Endometrium (tissue), 2 donors: ENCODE data around the gene WWP2.
"Not testable (repeated sequence)": the region's sequence is repeated elsewhere in the genome, so short reads cannot be mapped to it uniquely, and the experiment has no call there.

Source experiments
- FAIRE-seq: peaks from 2 replicates; lab custom pipeline; 2012; peaks lifted over from hg19 to GRCh38; lab: Jason Lieb, UNC
- donor health status: control.
- donor health status: control.

Gene WWP2

GRCh38 chr16:69796285-69797118 is 34.4 kb downstream of the WWP2 start:
- no peak for FAIRE-seq

DNA sequence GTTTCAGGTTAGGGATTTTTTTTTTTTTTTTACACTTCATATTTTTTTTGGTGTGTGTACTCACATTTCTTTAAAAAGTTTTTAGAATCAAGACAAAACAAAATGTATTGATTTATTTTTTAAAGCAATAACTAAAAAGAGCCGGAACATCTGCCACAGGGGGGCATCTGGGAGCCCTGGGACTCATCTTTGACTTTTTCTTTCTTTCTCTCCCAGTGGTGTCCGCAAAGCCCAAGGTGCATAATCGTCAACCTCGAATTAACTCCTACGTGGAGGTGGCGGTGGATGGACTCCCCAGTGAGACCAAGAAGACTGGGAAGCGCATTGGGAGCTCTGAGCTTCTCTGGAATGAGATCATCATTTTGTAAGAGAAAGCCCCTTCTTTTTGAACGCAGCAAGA is 36.3 kb downstream of the WWP2 start:
- FAIRE-seq: no peak

DNA sequence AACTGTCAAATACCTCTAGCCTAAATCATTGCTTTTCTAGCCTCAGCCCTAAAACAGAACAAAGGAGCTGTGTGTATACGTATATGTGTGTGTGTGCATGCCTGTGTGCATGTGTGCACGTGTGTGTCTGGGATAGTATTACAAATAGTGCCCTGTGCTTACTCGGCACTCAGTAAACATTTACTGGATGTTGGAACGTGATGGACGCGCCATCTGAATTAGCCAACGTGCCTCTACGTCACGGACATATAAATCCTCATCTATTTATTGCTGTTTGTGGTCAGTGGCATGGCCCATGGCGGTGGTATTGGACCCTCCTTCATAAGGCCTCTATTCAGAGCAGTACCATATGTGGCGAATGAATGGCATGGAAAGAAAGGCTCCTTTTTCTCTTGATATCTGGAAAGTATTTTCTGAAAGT is 37.5 kb downstream of the WWP2 start:
- FAIRE-seq: no peak

- FAIRE-seq: no peak
Measured at GRCh38 chr16:69804297-69804696, 42.2 kb downstream of the WWP2 start.

DNA sequence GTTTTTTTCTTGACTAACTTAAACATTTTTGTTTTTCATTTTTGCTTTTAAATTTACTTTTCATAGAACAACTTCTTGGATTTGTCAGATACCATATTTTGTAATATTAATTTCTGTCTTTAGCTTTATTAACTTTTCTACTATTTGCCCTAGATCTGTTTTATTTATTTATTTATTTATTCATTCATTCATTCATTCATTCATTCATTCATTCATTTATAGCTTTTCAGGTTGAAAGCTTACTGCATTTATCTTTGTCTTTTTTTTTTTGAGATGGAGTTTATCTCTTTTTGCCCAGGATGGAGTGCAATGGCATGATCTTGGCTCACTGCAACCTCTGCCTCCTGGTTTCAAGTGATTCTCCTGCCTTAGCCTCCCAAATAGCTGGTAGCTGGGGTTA is 44.6 kb downstream of the WWP2 start:
- FAIRE-seq: not testable (repeated sequence)

GRCh38 chr16:69812688-69813014 is 50.5 kb downstream of the WWP2 start:
- FAIRE-seq: no peak

- no peak for FAIRE-seq
Measured at GRCh38 chr16:69814078-69814477, 51.9 kb downstream of the WWP2 start.

- FAIRE-seq: no peak
Measured at GRCh38 chr16:69814561-69814960, 52.4 kb downstream of the WWP2 start.

- not testable (repeated sequence) for FAIRE-seq
Measured at GRCh38 chr16:69815216-69815883, 53.2 kb downstream of the WWP2 start.

GRCh38 chr16:69816996-69817395 is 54.9 kb downstream of the WWP2 start:
- no peak for FAIRE-seq

- FAIRE-seq: no peak
Measured at GRCh38 chr16:69818891-69819545, 56.9 kb downstream of the WWP2 start.

DNA sequence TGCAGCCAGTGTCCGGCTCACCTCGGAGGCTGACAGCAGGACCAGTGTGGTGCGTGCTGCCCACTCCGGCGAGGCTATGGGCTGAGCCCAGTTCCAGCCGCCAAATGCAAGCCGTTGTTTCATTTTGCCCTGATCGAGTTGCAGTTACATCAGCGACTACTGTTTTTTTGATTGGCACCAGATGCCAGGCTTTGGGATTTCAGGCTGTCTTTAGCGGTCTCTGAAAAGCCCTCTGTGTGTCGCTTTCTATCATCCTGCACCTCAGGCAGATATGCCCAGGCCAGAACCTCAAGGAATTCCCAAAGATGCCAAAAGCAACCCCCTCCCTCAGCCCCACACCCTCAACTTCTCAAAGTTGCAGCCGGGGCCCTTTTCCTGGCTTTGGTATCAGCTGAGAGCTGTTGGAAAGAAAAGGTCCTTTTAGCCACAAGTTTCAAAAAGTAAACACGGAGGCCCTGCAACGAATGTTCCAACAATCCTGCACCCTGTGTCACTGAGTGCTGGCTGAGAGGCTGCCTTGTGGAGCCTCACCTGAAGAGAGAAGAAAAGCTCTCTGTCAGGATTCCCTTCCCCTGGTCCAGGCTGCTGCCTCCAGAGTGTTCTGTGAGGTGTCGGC is 58.9 kb downstream of the WWP2 start:
- no peak for FAIRE-seq

DNA sequence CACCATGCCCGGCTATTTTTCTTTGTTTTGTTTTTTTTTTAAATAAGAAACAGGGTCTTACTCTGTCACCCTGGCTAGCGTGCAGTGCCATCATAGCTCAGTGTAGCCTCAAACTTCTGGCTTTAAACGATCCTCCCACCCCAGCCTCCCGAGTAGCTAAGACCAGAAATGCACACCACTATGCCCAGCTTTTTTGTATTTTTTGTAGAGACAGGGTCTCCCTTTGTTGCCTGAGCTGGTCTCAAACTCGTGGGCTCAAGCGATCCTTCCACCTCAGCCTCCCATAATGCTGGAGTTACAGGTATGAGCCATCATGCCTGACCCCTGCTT is 59.7 kb downstream of the WWP2 start:
- FAIRE-seq: no peak

DNA sequence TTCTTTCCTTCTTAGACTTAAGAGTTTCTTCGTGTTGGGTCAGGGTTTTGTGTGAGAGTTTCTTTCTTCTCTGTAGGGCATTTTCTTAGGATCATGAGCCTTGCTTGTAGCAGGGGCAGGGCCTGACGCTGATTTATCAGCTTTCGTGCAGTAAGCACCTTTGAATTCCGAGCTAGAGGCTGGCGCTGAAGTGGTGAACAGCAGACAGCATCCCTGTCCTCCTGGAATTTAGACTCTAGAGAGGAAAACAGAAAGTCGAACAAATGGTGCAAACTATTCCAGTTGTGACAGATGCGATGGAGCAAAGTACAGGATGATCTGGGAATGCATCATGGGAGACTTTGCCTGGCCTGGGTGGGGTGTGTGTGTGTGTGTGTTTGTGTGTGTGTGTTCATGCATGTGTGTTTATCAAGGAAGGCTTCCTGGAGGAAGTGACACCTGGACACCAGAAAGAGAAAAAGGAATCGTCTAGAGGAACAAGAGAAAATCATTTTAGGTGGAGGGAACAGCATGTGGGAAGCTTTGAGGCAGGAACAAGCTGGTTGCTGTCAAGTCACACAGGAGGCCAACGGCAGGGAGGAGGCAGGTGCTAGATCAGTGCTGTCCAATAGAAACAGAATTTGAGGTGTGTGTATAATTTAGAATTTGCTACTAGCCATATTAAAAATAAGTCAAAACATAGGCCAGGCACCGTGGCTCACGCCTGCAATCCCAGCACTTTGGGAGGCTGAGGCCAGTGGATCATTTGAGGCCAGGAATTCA is 60.2 kb downstream of the WWP2 start:
- FAIRE-seq: no peak

GRCh38 chr16:69823831-69824563 is 61.9 kb downstream of the WWP2 start:
- FAIRE-seq: no peak

GRCh38 chr16:69824564-69825142 is 62.5 kb downstream of the WWP2 start:
- FAIRE-seq: not testable (repeated sequence)

DNA sequence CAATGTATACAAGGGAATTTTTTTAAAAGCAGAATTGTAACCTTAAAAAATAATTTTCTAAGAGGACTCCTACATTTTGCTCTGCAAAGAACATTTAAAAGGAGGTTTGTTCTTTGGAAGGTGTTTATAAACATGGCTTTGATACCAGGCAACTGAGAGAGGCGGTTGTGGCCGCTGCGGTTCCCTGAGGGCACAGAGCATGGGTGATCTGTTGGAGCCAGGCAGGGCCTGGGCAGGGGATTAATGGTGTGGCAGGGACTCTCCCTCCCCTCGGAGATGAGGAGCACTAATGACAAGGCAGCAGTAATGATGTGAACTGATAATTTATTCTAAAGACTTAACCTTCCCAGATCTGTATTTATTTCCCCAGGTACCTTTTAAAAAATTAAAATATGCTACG is 65.4 kb downstream of the WWP2 start:
- no peak for FAIRE-seq

DNA sequence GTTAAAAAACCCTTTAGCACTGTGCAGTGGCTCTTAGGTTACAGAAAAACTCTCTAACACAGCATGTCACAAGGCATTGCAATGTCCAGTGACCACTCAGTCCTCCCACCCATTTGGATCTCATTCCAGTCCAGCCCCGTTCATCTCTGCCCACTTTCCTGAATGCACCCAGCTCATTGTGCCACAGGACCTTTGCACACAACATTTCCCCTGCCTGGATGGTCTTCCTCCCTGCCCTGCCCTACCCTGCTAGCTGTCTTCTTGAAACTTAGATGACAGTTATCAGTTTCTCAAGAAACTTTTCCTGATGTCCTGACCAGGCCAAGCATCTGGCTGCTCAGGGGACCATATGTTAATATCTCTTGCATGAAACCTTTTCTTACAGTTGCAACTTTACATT is 67.2 kb downstream of the WWP2 start:
- FAIRE-seq: no peak

- no peak for FAIRE-seq
Measured at GRCh38 chr16:69830146-69830533, 68.0 kb downstream of the WWP2 start.

GRCh38 chr16:69830534-69831211 is 68.5 kb downstream of the WWP2 start:
- FAIRE-seq: no peak
